HEK293 (cell line): ENCODE data around the gene FXYD5.

Experiments used
- CTCF ChIA-PET: fragments of 350-600 bp; formaldehyde crosslinking; extraction: SDS; loops from one replicate; lab custom pipeline; 2021; ENCODE audit warnings: antibody characterized with exemption; lab: Yijun Ruan, JAX
- POLR2A ChIA-PET: fragments of 300-600 bp; formaldehyde crosslinking; extraction: SDS; loops from one replicate; lab custom pipeline; 2020; ENCODE audit warnings: antibody characterized with exemption, inconsistent platforms; lab: Yijun Ruan, JAX
- H3K27ac ChIP-seq: fragments of 200-500 bp; sonication (Bioruptor generic); 2 replicates; pipeline ENCODE4 v1.5.1; 2014; ENCODE audit warnings: low read depth, low read length, control low read depth, inconsistent platforms; ENCODE audit errors: extremely low read depth
- H3K36me3 ChIP-seq, 2 experiments: fragments of 200-500 bp in 1 of 2; sonication (Bioruptor generic) in 1 of 2; 1 replicate in 1 of 2; 2 replicates in 1 of 2; pipeline ENCODE4 v1.5.1; 2014 to 2017; ENCODE audit warnings: inconsistent platforms in 2 of 2, low read length in 2 of 2; ENCODE audit not compliant: control insufficient read depth in 2 of 2, insufficient read depth in 1 of 2
- H3K4me1 ChIP-seq: fragments of 200-500 bp; sonication (Bioruptor generic); 2 replicates; pipeline ENCODE4 v1.5.1; 2014; ENCODE audit warnings: mild to moderate bottlenecking, low read length, inconsistent platforms; ENCODE audit not compliant: control insufficient read depth, insufficient read depth
- H3K4me3 ChIP-seq: 2 replicates; pipeline ENCODE4 v1.5.1; 2011; ENCODE audit warnings: low read depth, mild to moderate bottlenecking, control low read depth, low read length, moderate library complexity
- H3K9me3 ChIP-seq: fragments of 200-500 bp; sonication (Bioruptor generic); 2 replicates; pipeline ENCODE4 v1.5.1; 2014; ENCODE audit warnings: low read depth, low read length, inconsistent platforms; ENCODE audit not compliant: control insufficient read depth, insufficient read depth
- EGR2 ChIP-seq: fragments of 450-650 bp; formaldehyde crosslinking; IDR thresholded peaks from 2 replicates; pipeline ENCODE4 v1.5.1; 2016; ENCODE audit warnings: low read depth, missing biosample characterization, missing genetic modification characterization
- HOXD13 ChIP-seq: sonication (generic); formaldehyde crosslinking; IDR thresholded peaks from 2 replicates; pipeline ENCODE4 v1.8.0; 2022; ENCODE audit warnings: missing genetic modification reagents, borderline replicate concordance
- KLF7 ChIP-seq: fragments of 450-650 bp; formaldehyde crosslinking; IDR thresholded peaks from 2 replicates; pipeline ENCODE4 v1.5.1; 2016; ENCODE audit warnings: missing biosample characterization, missing genetic modification characterization, borderline replicate concordance
- MYNN ChIP-seq: fragments of 450-650 bp; formaldehyde crosslinking; IDR thresholded peaks from 2 replicates; pipeline ENCODE4 v1.5.1; 2016; ENCODE audit warnings: missing biosample characterization, missing genetic modification characterization, borderline replicate concordance
- PRDM10 ChIP-seq: fragments of 450-650 bp; formaldehyde crosslinking; IDR thresholded peaks from 2 replicates; pipeline ENCODE4 v1.5.1; 2016; ENCODE audit warnings: missing biosample characterization, missing genetic modification characterization
- SCRT2 ChIP-seq: fragments of 450-650 bp; formaldehyde crosslinking; IDR thresholded peaks from 2 replicates; pipeline ENCODE4 v1.5.1; 2016; ENCODE audit warnings: missing biosample characterization, missing genetic modification characterization
- ZBTB21 ChIP-seq: fragments of 450-650 bp; formaldehyde crosslinking; IDR thresholded peaks from 2 replicates; pipeline ENCODE4 v1.5.1; 2017; ENCODE audit warnings: missing biosample characterization, missing genetic modification characterization
- ZBTB6 ChIP-seq: fragments of 450-650 bp; formaldehyde crosslinking; IDR thresholded peaks from 2 replicates; pipeline ENCODE4 v1.5.1; 2017; ENCODE audit warnings: missing biosample characterization, missing genetic modification characterization
- ZBTB7A ChIP-seq: fragments of 450-650 bp; formaldehyde crosslinking; IDR thresholded peaks from 2 replicates; pipeline ENCODE4 v1.5.1; 2016; ENCODE audit warnings: low read depth, missing biosample characterization, missing genetic modification characterization
- ZNF121 ChIP-seq: fragments of 450-650 bp; formaldehyde crosslinking; IDR thresholded peaks from 2 replicates; pipeline ENCODE4 v1.5.1; 2016; ENCODE audit warnings: missing biosample characterization, missing genetic modification characterization
- ZNF146 ChIP-seq: fragments of 450-650 bp; formaldehyde crosslinking; IDR thresholded peaks from 2 replicates; pipeline ENCODE4 v1.5.1; 2016; ENCODE audit warnings: missing biosample characterization, missing genetic modification characterization
- ZNF174 ChIP-seq: fragments of 450-650 bp; formaldehyde crosslinking; IDR thresholded peaks from 2 replicates; pipeline ENCODE4 v1.5.0; 2017; ENCODE audit warnings: missing biosample characterization, mild to moderate bottlenecking, missing genetic modification characterization
- ZNF214 ChIP-seq: fragments of 450-650 bp; formaldehyde crosslinking; IDR thresholded peaks from 2 replicates; pipeline ENCODE4 v1.5.1; 2017; ENCODE audit warnings: missing biosample characterization, mild to moderate bottlenecking, missing genetic modification characterization, borderline replicate concordance
- ZNF354C ChIP-seq: fragments of 450-650 bp; formaldehyde crosslinking; IDR thresholded peaks from 2 replicates; pipeline ENCODE4 v1.5.1; 2016; ENCODE audit warnings: missing biosample characterization, missing genetic modification characterization, low read depth, borderline replicate concordance
- ZNF501 ChIP-seq: fragments of 450-650 bp; formaldehyde crosslinking; IDR thresholded peaks from 2 replicates; pipeline ENCODE4 v1.5.1; 2016; ENCODE audit warnings: missing biosample characterization, missing genetic modification characterization
- ZNF654 ChIP-seq: fragments of 450-650 bp; formaldehyde crosslinking; IDR thresholded peaks from 2 replicates; pipeline ENCODE4 v1.5.1; 2016; ENCODE audit warnings: low read depth, missing biosample characterization, missing genetic modification characterization
- ZNF670 ChIP-seq: fragments of 450-650 bp; formaldehyde crosslinking; IDR thresholded peaks from 2 replicates; pipeline ENCODE4 v1.5.1; 2016; ENCODE audit warnings: missing biosample characterization, missing genetic modification characterization, low read depth
- ZNF830 ChIP-seq: fragments of 450-650 bp; IDR thresholded peaks from 2 replicates; pipeline ENCODE4 v1.5.0; 2018; ENCODE audit warnings: missing biosample characterization, missing genetic modification characterization, low read depth, mild to moderate bottlenecking, moderate library complexity
- ZNF843 ChIP-seq: fragments of 450-650 bp; formaldehyde crosslinking; IDR thresholded peaks from 2 replicates; pipeline ENCODE4 v1.5.1; 2016; ENCODE audit warnings: missing biosample characterization, missing genetic modification characterization
- ZSCAN18 ChIP-seq: fragments of 450-650 bp; formaldehyde crosslinking; IDR thresholded peaks from 2 replicates; pipeline ENCODE4 v1.5.1; 2016; ENCODE audit warnings: missing biosample characterization, missing genetic modification characterization
- TF ChIP-seq, protein P1 (sequence below): fragments of 450-650 bp; formaldehyde crosslinking; IDR thresholded peaks from 2 replicates; pipeline ENCODE4 v1.5.1; 2016; ENCODE audit warnings: missing biosample characterization, missing genetic modification characterization
- TF ChIP-seq, protein P2 (sequence below): fragments of 450-650 bp; formaldehyde crosslinking; IDR thresholded peaks from 2 replicates; pipeline ENCODE4; 2016; ENCODE audit warnings: missing biosample characterization, missing genetic modification characterization
- TF ChIP-seq, protein P3 (sequence below): fragments of 450-650 bp; formaldehyde crosslinking; IDR thresholded peaks from 2 replicates; pipeline ENCODE4 v1.5.1; 2016; ENCODE audit warnings: missing biosample characterization, missing genetic modification characterization, low read depth

FXYD5 gene

DNA sequence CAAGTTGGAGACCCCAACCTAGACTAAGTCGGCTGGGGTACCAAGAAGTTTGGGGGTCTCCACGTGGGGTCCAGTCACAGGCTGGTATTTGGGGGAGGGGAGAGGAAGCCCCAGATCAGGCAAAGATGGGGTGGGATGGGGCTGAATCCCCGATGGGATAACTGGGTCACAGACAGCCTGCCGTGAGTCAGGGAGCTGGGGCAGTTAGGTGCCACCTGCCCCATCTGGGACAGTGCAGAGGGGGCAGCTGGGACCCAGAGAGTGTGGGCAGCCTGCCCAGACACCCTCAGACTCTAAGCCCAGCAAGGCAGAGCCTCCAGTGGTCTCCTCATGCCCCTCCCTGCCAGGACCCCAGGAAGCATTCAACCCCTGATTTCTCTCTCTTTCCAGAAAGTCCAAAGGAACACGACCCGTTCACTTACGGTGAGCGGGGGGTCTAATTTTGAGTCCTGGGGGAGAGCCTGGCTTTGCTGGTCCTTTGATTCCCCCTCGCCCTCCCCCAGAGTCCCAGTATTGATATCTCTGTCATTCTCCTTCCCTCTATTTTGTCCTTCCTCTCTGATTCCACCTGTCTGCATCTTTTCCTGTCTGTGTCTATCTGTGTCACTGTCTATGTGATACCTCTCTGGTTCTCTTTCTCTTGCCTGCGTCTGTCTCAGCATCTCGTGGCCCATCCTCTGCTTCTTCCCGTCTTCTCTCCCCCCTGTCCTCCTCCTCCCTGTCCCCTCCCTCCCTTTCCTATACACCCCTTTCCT, 14.2 kb upstream of the FXYD5 start (continued):
- TF ChIP-seq ZNF121 (tag by site-specific recombination) = no peak
- no peak for TF ChIP-seq HOXD13
- TF ChIP-seq ZNF501 = 0 out of 2 replicates have a peak, but pooled peaks have one; percentile 7
- no peak; the same call in 1 of the 2 replicates for TF ChIP-seq KLF7 (tag by site-specific recombination)
- peak; percentile 65 for TF ChIP-seq PRDM10
- 0 out of 2 replicates have a peak, but pooled peaks have one; percentile 76 for TF ChIP-seq ZSCAN18 (tag by site-specific recombination)
- TF ChIP-seq MYNN = no peak
- no peak for TF ChIP-seq ZNF214 (tag by site-specific recombination)
- peak; percentile 87 for TF ChIP-seq SCRT2 (tag by site-specific recombination)
- 0 out of 2 replicates have a peak, but pooled peaks have one; percentile 47 for TF ChIP-seq ZNF670 (tag by site-specific recombination)
- TF ChIP-seq ZBTB7A = peak; percentile 70; the same call in 1 of the 2 replicates
- no peak for TF ChIP-seq ZNF174 (tag by site-specific recombination)
- TF ChIP-seq EGR2 (tag by site-specific recombination) = no peak
- no peak for TF ChIP-seq ZNF830 (tag by site-specific recombination)
- no peak; the same call in 1 of the 2 replicates for TF ChIP-seq ZNF843 (tag by site-specific recombination)
- TF ChIP-seq ZBTB21 (tag by site-specific recombination) = no peak

DNA sequence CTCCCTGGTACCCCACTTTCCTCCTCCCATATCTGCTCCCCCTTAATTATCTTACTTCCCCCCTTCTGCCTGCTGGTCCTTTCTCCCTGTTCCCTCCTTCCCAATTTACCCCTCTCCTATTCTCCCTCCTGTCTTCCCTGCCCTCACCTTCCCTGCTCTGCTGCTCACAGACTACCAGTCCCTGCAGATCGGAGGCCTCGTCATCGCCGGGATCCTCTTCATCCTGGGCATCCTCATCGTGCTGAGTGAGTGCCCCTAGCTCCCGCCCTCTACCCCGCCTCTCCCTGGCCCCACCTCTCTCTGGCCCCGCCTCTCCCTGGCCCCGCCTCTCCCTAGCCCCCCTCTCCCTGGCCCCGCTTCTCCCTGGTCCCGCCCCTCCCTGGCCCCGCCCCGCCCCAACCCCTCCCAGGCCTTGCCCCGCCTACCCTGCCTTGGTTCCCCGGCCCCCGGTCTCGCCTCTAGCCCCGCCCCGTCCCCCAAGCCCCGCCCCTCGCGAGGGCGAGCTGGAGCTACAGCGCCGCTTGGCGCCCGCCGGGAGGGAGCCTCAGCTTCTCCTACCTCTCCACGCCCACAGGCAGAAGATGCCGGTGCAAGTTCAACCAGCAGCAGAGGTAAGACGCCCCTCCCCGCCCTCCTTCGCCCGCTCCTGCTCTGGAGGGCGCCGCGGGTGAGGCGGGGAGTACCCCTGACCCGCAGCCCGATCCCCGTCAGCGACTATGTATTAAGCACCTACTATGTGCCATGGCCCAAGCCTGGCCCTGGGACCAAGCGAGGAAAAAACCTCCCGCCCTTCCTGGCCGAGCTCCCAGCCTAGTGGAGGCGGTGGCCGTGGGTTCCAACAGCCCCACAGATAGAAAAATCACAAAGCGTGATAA, 13.3 kb upstream of the FXYD5 start:
- no peaks in the 10 kb centered on the region; a peak in 1 of 3 replicates for H3K36me3 ChIP-seq
- ChIA-PET POLR2A (interaction anchor here (0.7 to 1.9 kb wide), 25 partner anchors 10 to 1432 kb away, joined by 3 to 26 read pairs (median 4); partner anchors contain the start of genes FAM187B, FXYD5, LIN37 and ZNF30), CTCF (interaction anchor here (0.5 to 4.7 kb wide), 73 partner anchors 9 to 1375 kb away, joined by 3 to 82 read pairs (median 5); partner anchors contain the start of genes FAM187B, FXYD3 and FXYD5)
- H3K9me3 ChIP-seq = no peaks in the 10 kb centered on the region
- no peak overlapping the region for H3K27ac ChIP-seq
- no peak overlapping the region for H3K4me3 ChIP-seq
- H3K4me1 ChIP-seq = peaks cover 31% of the 10 kb centered on the region
- TF ChIP-seq, protein P1, sequence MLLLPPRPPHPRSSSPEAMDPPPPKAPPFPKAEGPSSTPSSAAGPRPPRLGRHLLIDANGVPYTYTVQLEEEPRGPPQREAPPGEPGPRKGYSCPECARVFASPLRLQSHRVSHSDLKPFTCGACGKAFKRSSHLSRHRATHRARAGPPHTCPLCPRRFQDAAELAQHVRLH (tag by site-specific recombination) = peak; percentile 62; the same call in 1 of the 2 replicates
- TF ChIP-seq ZBTB7A = no peak; the same call in 1 of the 2 replicates
- TF ChIP-seq ZNF654 (tag by site-specific recombination) = no peak
- no peak for TF ChIP-seq ZBTB6 (tag by site-specific recombination)
- TF ChIP-seq, protein P2, sequence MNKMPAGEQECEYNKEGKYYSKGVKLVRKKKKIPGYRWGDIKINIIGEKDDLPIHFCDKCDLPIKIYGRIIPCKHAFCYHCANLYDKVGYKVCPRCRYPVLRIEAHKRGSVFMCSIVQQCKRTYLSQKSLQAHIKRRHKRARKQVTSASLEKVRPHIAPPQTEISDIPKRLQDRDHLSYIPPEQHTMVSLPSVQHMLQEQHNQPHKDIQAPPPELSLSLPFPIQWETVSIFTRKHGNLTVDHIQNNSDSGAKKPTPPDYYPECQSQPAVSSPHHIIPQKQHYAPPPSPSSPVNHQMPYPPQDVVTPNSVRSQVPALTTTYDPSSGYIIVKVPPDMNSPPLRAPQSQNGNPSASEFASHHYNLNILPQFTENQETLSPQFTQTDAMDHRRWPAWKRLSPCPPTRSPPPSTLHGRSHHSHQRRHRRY = peak; percentile 89
- TF ChIP-seq, protein P3, sequence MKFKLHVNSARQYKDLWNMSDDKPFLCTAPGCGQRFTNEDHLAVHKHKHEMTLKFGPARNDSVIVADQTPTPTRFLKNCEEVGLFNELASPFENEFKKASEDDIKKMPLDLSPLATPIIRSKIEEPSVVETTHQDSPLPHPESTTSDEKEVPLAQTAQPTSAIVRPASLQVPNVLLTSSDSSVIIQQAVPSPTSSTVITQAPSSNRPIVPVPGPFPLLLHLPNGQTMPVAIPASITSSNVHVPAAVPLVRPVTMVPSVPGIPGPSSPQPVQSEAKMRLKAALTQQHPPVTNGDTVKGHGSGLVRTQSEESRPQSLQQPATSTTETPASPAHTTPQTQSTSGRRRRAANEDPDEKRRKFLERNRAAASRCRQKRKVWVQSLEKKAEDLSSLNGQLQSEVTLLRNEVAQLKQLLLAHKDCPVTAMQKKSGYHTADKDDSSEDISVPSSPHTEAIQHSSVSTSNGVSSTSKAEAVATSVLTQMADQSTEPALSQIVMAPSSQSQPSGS (tag by site-specific recombination) = no peak; the same call in 1 of the 2 replicates
- TF ChIP-seq ZNF146 (tag by site-specific recombination) = no peak
- TF ChIP-seq ZNF354C (tag by site-specific recombination) = no peak
